Pancreas (tissue), 10 donors: ENCODE measurements around the gene SFSWAP. TPM values are rescaled to one million over a fixed set of nuclear protein-coding genes. Genes with fewer than 3 reads are reported as not detected.
A peak's percentile ranks its signal among the peaks of the same experiment; 100 is the strongest.

Experiments
- ATAC-seq, 4 donors: fragments of 200-7000 bp; cut with Tn5 transposase; one replicate each; pipeline versions ENCODE4 v1.8.0 to v1.9.1; 2020; ENCODE audit warnings: mild to moderate bottlenecking in 4 of 4, moderate library complexity in 4 of 4
- DNase-seq, 6 donors: peaks; one replicate each; pipeline ENCODE4 v3.0.0-alpha.2; 2020
- FAIRE-seq: peaks from 2 replicates; lab custom pipeline; 2012; peaks lifted over from hg19 to GRCh38; lab: Jason Lieb, UNC
- H3K27ac ChIP-seq, 4 donors: fragments of 200-600 bp; sonication (generic); 1 replicate in 3 of 4; 2 replicates in 1 of 4; pipeline versions ENCODE4 v1.5.0 to v1.8.0; 2020
- H3K27me3 ChIP-seq, 4 donors: fragments of 200-600 bp; one replicate each; pipeline ENCODE4 v1.8.0; 2021
- H3K36me3 ChIP-seq, 3 donors: fragments of 200-600 bp; sonication (generic) in 1 of 3; one replicate each; pipeline versions ENCODE4 v1.5.0 to v1.8.0; 2020 to 2021
- H3K4me1 ChIP-seq, 3 donors: fragments of 200-600 bp; one replicate each; pipeline ENCODE4 v1.8.0; 2021
- H3K4me3 ChIP-seq, 4 donors: fragments of 200-600 bp; sonication (generic) in 2 of 4; one replicate each; pipeline versions ENCODE4 v1.5.0 to v1.8.0; 2020 to 2021
- H3K9me3 ChIP-seq, 4 donors: fragments of 200-600 bp; one replicate each; pipeline ENCODE4 v1.8.0; 2021
- CTCF ChIP-seq, 4 donors: fragments of 200-600 bp; sonication (generic) in 3 of 4; IDR thresholded peaks; one replicate each; pipeline versions ENCODE4 v1.5.0 to v1.8.0; 2021; ENCODE audit warnings: antibody characterized with exemption in 4 of 4
- WGBS, 2 donors: extraction: QIAGEN DNeasy Blood & Tissue Kit; methylation state at CpG; one replicate each; pipeline ENCODE4 v1.1.7; 2013; 5-methylcytosine and 5-hydroxymethylcytosine counted together
- intact Hi-C, 3 donors: fragments of 100-400 bp; cut with DNase I; formaldehyde crosslinking; loops; one replicate each; pipeline versions ENCODE4 v1.11.1 to v1.14.2; 2022
- polyA plus RNA-seq, 2 donors: library from polyadenylated mRNA; stranded (reverse); fragments of 200-250 nt; gene quantifications; one replicate each; pipeline ENCODE4 v1.2.3, GENCODE V29; 2013
- total RNA-seq, 6 donors: library from RNA; stranded (reverse); fragmentation: NEBNext Ultra II Directional in 4 of 6; extraction: Animal tissue kit (Norgen Biotek cat#: 25700) in 4 of 6; gene quantifications; one replicate each; pipeline versions ENCODE4 v1.2.1 to v1.2.4, GENCODE V29; 2021 to 2023
- donor health status: healthy with polysubstance abuse.
- donor health status: DM: no; HTN: no; CAD: no; lungs with moderate emphysema.
- donor health status: DM: no; HTN: no; CAD: no.
- donor health status: control.
- donor health status: control.
- donor health status: Bipolar disorder and iron deficiency.
- donor health status: DM: yes; HTN: yes; CAD: no.
- donor health status: DM: no; HTN: no; CAD: no.
- donor health status: DM: no; HTN: no; CAD: no.
- donor health status: DM: yes; HTN: yes; CAD: no.

Gene SFSWAP
- total and polyA plus RNA-seq, 8 donors, result 12.9 to 50.7 (median 20.6) TPM

DNA sequence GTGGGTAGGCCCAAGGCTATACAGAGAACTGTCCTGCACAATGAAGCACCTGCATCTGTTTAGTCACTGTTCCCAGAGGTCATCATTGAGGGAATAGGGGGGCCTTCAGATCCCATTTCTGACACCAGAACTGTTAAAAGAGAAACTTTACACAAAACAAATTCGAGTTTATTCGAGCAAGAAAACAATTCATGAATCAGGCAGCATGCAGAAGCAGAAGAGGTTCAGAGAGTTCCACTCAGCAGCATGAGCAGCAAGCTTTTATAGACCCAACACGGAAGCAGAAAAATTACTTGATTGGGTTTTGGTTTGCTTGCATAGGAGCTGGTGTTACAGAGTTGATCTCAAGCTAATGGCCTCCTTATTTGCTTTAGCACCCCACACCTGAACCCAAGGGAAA, 1.7 kb upstream of the SFSWAP start:
- Histone ChIP-seq H3K4me3 (no peak overlapping the region), H3K9me3 (no peaks in the 10 kb centered on the region), H3K27me3 (no peaks in the 10 kb centered on the region), H3K27ac (no peak overlapping the region), H3K36me3 (peaks cover 0 to 4% (median under 1%) of the 10 kb centered on the region in 3 donors), H3K4me1 (peaks cover 7 to 12% (median 11%) of the 10 kb centered on the region in 3 donors)
- no peak for TF ChIP-seq CTCF (IDR thresholded peaks at IDR 0.05)
- no peak for FAIRE-seq
- 72 to 86% methylated on average over 3 of the region's 3 CpGs for WGBS, 2 donors
- DNase-seq, result no peak
- intact Hi-C loops, result no loop called here
- no peak for ATAC-seq

DNA sequence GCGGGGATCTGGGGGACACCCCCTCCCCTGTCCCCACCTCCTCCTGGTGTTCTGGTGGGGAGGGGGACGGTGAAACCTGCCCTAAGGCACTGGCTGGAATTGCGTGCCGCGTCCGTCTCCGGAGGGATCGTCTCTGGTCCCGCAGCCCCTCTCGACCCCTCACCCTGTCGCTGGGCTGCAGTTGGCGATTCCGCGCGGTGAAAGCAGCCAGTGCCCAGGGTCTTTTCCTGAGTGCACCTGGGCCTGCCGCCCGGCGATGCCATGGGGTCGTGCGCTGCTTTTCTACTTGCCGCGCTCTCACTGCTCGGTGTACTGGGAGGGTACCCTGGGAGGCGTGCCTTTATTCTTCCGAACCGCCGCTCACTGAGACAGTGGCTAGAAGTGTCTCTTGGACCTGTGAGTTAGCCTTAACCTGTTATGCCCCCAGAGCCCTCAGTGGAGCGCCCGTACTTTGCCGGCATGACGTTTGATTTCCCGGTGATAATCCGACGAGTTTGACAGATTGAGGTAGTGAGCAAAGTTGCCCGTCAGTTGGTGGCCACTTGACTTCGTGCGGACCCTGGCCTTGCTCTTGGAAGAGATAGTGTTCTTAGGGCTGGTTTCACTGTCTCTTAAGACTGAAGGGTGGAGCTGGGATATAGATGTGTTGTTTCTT, 788 bp downstream of the SFSWAP start:
- Histone ChIP-seq H3K36me3 (peaks cover 2 to 27% (median 18%) of the 10 kb centered on the region in 3 donors), H3K27ac (peak overlapping the region in 2 of 4 donors; percentile 88 to 98), H3K27me3 (no peaks in the 10 kb centered on the region), H3K4me1 (peaks cover 7 to 12% (median 11%) of the 10 kb centered on the region in 3 donors), H3K9me3 (no peaks in the 10 kb centered on the region), H3K4me3 (peak overlapping the region; percentile 68 to 100 (median 92))
- FAIRE-seq (no peak), DNase-seq (no peak), ATAC-seq (peak in 1 of 4 donors; percentile 3)
- 1% methylated on average over 37 of the region's 37 CpGs for WGBS, 2 donors
- intact Hi-C loops, result no loop called here
- no peak for TF ChIP-seq CTCF (IDR thresholded peaks at IDR 0.05)

DNA sequence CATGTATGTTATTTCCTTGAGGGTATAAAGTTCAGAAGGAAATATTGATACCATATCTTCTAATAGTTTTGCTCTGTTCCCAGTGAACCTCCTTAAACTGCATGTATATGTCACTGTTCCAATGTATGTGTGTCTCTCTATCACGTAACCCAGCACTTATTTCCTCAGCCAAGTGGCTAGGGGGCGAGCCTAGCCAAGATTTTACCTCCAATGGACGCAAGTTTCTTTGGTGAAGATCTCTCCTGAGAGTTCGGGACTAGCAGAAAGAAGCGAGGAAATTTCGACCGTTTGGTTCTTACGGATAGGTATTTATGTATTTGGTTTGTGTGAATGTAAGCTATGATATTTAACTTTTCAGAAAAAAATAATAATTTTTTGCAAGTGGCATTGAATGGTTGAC, 2.5 kb downstream of the SFSWAP start:
- Histone ChIP-seq H3K9me3 (no peaks in the 10 kb centered on the region), H3K27me3 (no peaks in the 10 kb centered on the region), H3K36me3 (peaks cover 2 to 43% (median 18%) of the 10 kb centered on the region in 3 donors), H3K4me1 (peaks cover 7 to 12% (median 11%) of the 10 kb centered on the region in 3 donors), H3K27ac (no peak overlapping the region), H3K4me3 (no peak overlapping the region)
- ATAC-seq (no peak), DNase-seq (no peak), FAIRE-seq (no peak)
- TF ChIP-seq CTCF (IDR thresholded peaks at IDR 0.05), result no peak
- WGBS, 2 donors, result 88 to 91% methylated on average over 8 of the region's 8 CpGs
- intact Hi-C loops, result no loop called here

DNA sequence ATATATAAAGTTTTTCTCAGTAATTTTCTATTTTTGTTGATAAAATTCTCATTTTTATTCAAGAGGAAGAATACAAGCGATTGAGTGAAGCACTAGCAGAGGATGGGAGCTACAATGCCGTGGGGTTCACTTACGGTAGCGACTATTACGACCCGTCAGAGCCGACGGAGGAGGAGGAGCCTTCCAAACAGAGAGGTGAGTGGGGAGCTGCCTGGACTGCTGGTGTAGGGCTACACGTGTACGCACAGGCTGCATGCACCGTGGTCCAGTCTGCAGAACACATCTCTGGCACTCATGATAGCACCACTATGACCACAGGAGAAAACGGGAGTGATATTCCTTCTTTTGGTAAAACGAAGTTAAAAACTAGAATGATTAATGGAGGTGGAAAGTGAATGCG, 3.9 kb downstream of the SFSWAP start:
- H3K9me3 ChIP-seq, result no peaks in the 10 kb centered on the region
- H3K27me3 ChIP-seq, result no peaks in the 10 kb centered on the region
- H3K4me1 ChIP-seq, result peaks cover 7 to 12% (median 11%) of the 10 kb centered on the region in 3 donors
- WGBS, 2 donors, result 91 to 92% methylated on average over 14 of the region's 14 CpGs
- peaks cover 2 to 57% (median 18%) of the 10 kb centered on the region in 3 donors for H3K36me3 ChIP-seq
- intact Hi-C loops, result no loop called here
- no peak for TF ChIP-seq CTCF (IDR thresholded peaks at IDR 0.05)
- no peak for ATAC-seq
- no peak overlapping the region for H3K27ac ChIP-seq
- FAIRE-seq, result no peak
- DNase-seq, result no peak
- no peak overlapping the region for H3K4me3 ChIP-seq

GRCh38 chr12:131716282-131716681, 5.4 kb downstream of the SFSWAP start:
- ATAC-seq, result no peak
- TF ChIP-seq CTCF (IDR thresholded peaks at IDR 0.05), result no peak

More at GRCh38 chr12:131716282-131716681, 5.4 kb downstream of the SFSWAP start:
- no peak for DNase-seq
- no peaks in the 10 kb centered on the region for H3K27me3 ChIP-seq
- peaks cover 2 to 72% (median 25%) of the 10 kb centered on the region in 3 donors for H3K36me3 ChIP-seq
- FAIRE-seq, result no peak
- peaks cover 7 to 12% (median 11%) of the 10 kb centered on the region in 3 donors for H3K4me1 ChIP-seq
- 69 to 77% methylated on average over 3 of the region's 3 CpGs for WGBS, 2 donors
- no peaks in the 10 kb centered on the region for H3K9me3 ChIP-seq
- no peak overlapping the region for H3K4me3 ChIP-seq
- intact Hi-C loops, result no loop called here
- no peak overlapping the region for H3K27ac ChIP-seq
